Activated CD8-positive, alpha-beta memory T cell treated with anti-CD3 and anti-CD28 coated beads for 48 hours (primary cell): ENCODE data around the gene NTN3.
"Not testable (repeated sequence)": the region's sequence is repeated elsewhere in the genome, so short reads cannot be mapped to it uniquely, and the experiment has no call there.

ENCODE experiments used
- DNase-seq, 3 experiments: peaks; one replicate each; pipeline ENCODE4 v3.0.0-alpha.2; 2020; ENCODE audit warnings: low read depth in 2 of 3, low spot score in 2 of 3

NTN3 gene

GRCh38 chr16:2439598-2439997 is 31.5 kb upstream of the NTN3 start:
- no peak for DNase-seq

GRCh38 chr16:2441143-2441804 is 29.8 kb upstream of the NTN3 start:
- DNase-seq = not testable (repeated sequence)

- DNase-seq = no peak
Observed at GRCh38 chr16:2443555-2443954, 27.5 kb upstream of the NTN3 start.

- DNase-seq = no peak
Observed at GRCh38 chr16:2447920-2448583, 23.0 kb upstream of the NTN3 start.

- no peak for DNase-seq
Observed at GRCh38 chr16:2449118-2449517, 22.0 kb upstream of the NTN3 start.

GRCh38 chr16:2450535-2450934 is 20.6 kb upstream of the NTN3 start:
- no peak for DNase-seq

- no peak for DNase-seq
Observed at GRCh38 chr16:2450975-2451381, 20.1 kb upstream of the NTN3 start.

GRCh38 chr16:2451851-2452320 is 19.2 kb upstream of the NTN3 start:
- no peak for DNase-seq

GRCh38 chr16:2452650-2453049 is 18.4 kb upstream of the NTN3 start:
- no peak for DNase-seq

- no peak for DNase-seq
Observed at GRCh38 chr16:2455081-2455845, 15.8 kb upstream of the NTN3 start.

- DNase-seq = no peak
Observed at GRCh38 chr16:2456551-2457153, 14.4 kb upstream of the NTN3 start.

- DNase-seq = no peak
Observed at GRCh38 chr16:2457267-2457666, 13.8 kb upstream of the NTN3 start.

GRCh38 chr16:2457946-2458345 is 13.2 kb upstream of the NTN3 start:
- no peak for DNase-seq

GRCh38 chr16:2458887-2459646 is 12.0 kb upstream of the NTN3 start:
- DNase-seq = no peak

GRCh38 chr16:2459647-2460390 is 11.3 kb upstream of the NTN3 start, which contains the start of gene TEDC2:
TSS of gene TEDC2 (plus strand) at chr16:2460109. CDS start at chr16:2460145, 36 bp downstream.
- peak; percentile 91 to 93 (median 93) for DNase-seq

GRCh38 chr16:2460391-2460713 is 10.7 kb upstream of the NTN3 start:
- no peak for DNase-seq

GRCh38 chr16:2460916-2461315 is 10.2 kb upstream of the NTN3 start:
- DNase-seq = no peak

- no peak for DNase-seq
Observed at GRCh38 chr16:2462031-2462866, 8.8 kb upstream of the NTN3 start.

- no peak for DNase-seq
Observed at GRCh38 chr16:2464333-2464732, 6.8 kb upstream of the NTN3 start.
